Astrocyte (in vitro differentiated cells and primary cell): ENCODE measurements around the gene SERPINE2. TPM values are rescaled to one million over a fixed set of nuclear protein-coding genes. Genes with fewer than 3 reads are reported as not detected.
A peak's percentile ranks its signal among the peaks of the same experiment; 100 is the strongest.

ENCODE experiments used
- DNase-seq: peaks from one replicate; pipeline ENCODE4 v3.0.0-alpha.2; 2010; ENCODE audit warnings: low read depth
- FAIRE-seq: peaks from 2 replicates; lab custom pipeline; 2011; peaks lifted over from hg19 to GRCh38; lab: Jason Lieb, UNC
- H2AFZ ChIP-seq: 2 replicates; pipeline ENCODE4 v1.6.0; 2012; ENCODE audit warnings: low read depth, low read length, inconsistent platforms
- H3K27ac ChIP-seq: 2 replicates; pipeline ENCODE4 v1.5.1; 2011; ENCODE audit warnings: low read depth, low read length, inconsistent platforms
- H3K27me3 ChIP-seq: 2 replicates; pipeline ENCODE4 v1.6.0; 2011; ENCODE audit warnings: low read length, inconsistent platforms; ENCODE audit not compliant: insufficient read depth
- H3K36me3 ChIP-seq: 2 replicates; pipeline ENCODE4 v1.5.1; 2011; ENCODE audit warnings: low read length, inconsistent platforms; ENCODE audit not compliant: insufficient read depth
- H3K4me1 ChIP-seq: 2 replicates; pipeline ENCODE4 v1.5.1; 2011; ENCODE audit warnings: low read length, inconsistent platforms; ENCODE audit not compliant: insufficient read depth
- H3K4me2 ChIP-seq: 2 replicates; pipeline ENCODE4 v1.6.0; 2012; ENCODE audit warnings: low read length, inconsistent platforms
- H3K4me3 ChIP-seq: 2 replicates; pipeline ENCODE4 v1.5.1; 2011; ENCODE audit warnings: low read depth, mild to moderate bottlenecking, low read length, inconsistent platforms; ENCODE audit not compliant: insufficient read depth
- H3K79me2 ChIP-seq: 2 replicates; pipeline ENCODE4 v1.6.0; 2012; ENCODE audit warnings: mild to moderate bottlenecking, low read length, inconsistent platforms; ENCODE audit not compliant: insufficient read depth
- H3K9ac ChIP-seq: 2 replicates; pipeline ENCODE4 v1.6.0; 2012; ENCODE audit warnings: mild to moderate bottlenecking, low read length, inconsistent platforms
- H3K9me3 ChIP-seq: 2 replicates; pipeline ENCODE4 v1.5.1; 2012; ENCODE audit warnings: low read depth, mild to moderate bottlenecking, low read length, inconsistent platforms; ENCODE audit not compliant: insufficient read depth
- H4K20me1 ChIP-seq: 2 replicates; pipeline ENCODE4 v1.6.0; 2012; ENCODE audit warnings: low read length, inconsistent platforms; ENCODE audit not compliant: insufficient read depth
- H3K27ac Mint-ChIP-seq: one replicate; pipeline ENCODE4 v1.8.0; 2021; ENCODE audit warnings: mild to moderate bottlenecking, mixed read lengths; ENCODE audit not compliant: unreplicated experiment
- H3K27me3 Mint-ChIP-seq: one replicate; pipeline ENCODE4 v1.8.0; 2021; ENCODE audit warnings: low read depth, mixed read lengths; ENCODE audit not compliant: unreplicated experiment
- H3K36me3 Mint-ChIP-seq: one replicate; pipeline ENCODE4 v1.8.0; 2021; ENCODE audit warnings: low read depth, mixed read lengths; ENCODE audit not compliant: unreplicated experiment
- H3K4me1 Mint-ChIP-seq: one replicate; pipeline ENCODE4 v1.8.0; 2021; ENCODE audit warnings: low read depth, mixed read lengths; ENCODE audit not compliant: unreplicated experiment
- H3K4me3 Mint-ChIP-seq: one replicate; pipeline ENCODE4 v1.8.0; 2021; ENCODE audit warnings: mild to moderate bottlenecking, moderate library complexity, mixed read lengths; ENCODE audit not compliant: unreplicated experiment
- H3K9me3 Mint-ChIP-seq: one replicate; pipeline ENCODE4 v1.8.0; 2021; ENCODE audit warnings: mild to moderate bottlenecking, mixed read lengths; ENCODE audit not compliant: unreplicated experiment
- CTCF ChIP-seq: IDR thresholded peaks from 2 replicates; pipeline ENCODE4 v1.5.1; 2011; ENCODE audit warnings: low read depth, mild to moderate bottlenecking, inconsistent platforms, low read length, moderate library complexity; ENCODE audit not compliant: insufficient read depth
- EZH2 ChIP-seq: IDR thresholded peaks from 2 replicates; pipeline ENCODE4 v1.6.1; 2012; ENCODE audit warnings: mild to moderate bottlenecking, low read length, inconsistent platforms; ENCODE audit not compliant: insufficient read depth
- total RNA-seq: library from RNA; stranded (reverse); gene quantifications from 2 replicates; pipeline ENCODE4 v1.2.1, GENCODE V29; 2021

SERPINE2 gene
- total RNA-seq, 1 donor from 2014 or later = 375 TPM

DNA sequence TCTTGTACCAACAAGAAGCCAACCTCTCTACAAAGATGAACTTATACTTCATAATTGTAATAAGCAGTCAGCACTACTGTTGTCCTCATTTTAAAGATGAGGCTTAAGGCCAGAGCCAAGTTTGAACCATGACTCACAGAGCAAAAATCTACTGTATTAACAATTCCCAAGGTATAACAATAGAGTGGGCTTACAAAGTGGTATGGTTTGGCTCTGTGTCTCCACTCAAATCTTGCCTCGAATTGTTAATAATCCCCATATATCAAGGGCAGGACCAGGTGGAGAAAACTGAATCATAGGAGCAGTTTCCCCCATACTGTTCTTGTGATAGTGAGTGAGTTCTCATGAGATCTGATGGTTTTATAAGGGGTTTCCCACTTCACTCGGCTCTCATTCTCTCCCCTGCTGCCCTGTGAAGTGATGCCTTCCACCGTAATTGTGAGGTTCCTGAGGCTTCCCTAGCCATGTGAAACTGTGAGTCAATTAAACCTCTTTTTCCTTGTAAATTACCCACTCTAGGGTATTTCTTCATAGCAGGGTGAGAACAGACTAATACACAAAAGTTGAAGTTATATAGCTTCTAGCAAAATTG is 62.4 kb downstream of the SERPINE2 start:
- H4K20me1 ChIP-seq = no peaks in the 10 kb centered on the region
- no peaks in the 10 kb centered on the region for H3K9me3 Mint-ChIP-seq
- H3K4me2 ChIP-seq = peak overlapping the region; percentile 15
- no peaks in the 10 kb centered on the region for H3K27me3 Mint-ChIP-seq
- peaks cover 10% of the 10 kb centered on the region for H3K36me3 ChIP-seq
- H3K79me2 ChIP-seq = no peaks in the 10 kb centered on the region
- H3K9me3 ChIP-seq = no peaks in the 10 kb centered on the region
- H3K4me3 ChIP-seq = no peak overlapping the region
- no peak overlapping the region for H3K9ac ChIP-seq
- no peak overlapping the region for H3K4me3 Mint-ChIP-seq
- DNase-seq (peak; percentile 84), FAIRE-seq (peak; percentile 60)
- H3K4me1 Mint-ChIP-seq = peaks cover 20% of the 10 kb centered on the region
- TF ChIP-seq EZH2 = no peak
- no peak for TF ChIP-seq CTCF
- no peak overlapping the region for H3K27ac Mint-ChIP-seq
- peaks cover 10% of the 10 kb centered on the region for H3K36me3 Mint-ChIP-seq
- no peak overlapping the region for H2AFZ ChIP-seq
- H3K27me3 ChIP-seq = no peaks in the 10 kb centered on the region
- H3K4me1 ChIP-seq = peaks cover 5% of the 10 kb centered on the region
- peak overlapping the region; percentile 34 for H3K27ac ChIP-seq

GRCh38 chr2:223973606-223974005 is 65.5 kb downstream of the SERPINE2 start:
- Mint-ChIP-seq H3K4me1 (peaks cover 12% of the 10 kb centered on the region), H3K36me3 (peaks cover 3% of the 10 kb centered on the region), H3K9me3 (no peaks in the 10 kb centered on the region), H3K4me3 (no peak overlapping the region), H3K27me3 (no peaks in the 10 kb centered on the region), H3K27ac (no peak overlapping the region)
- Histone ChIP-seq H3K9me3 (no peaks in the 10 kb centered on the region), H3K4me3 (no peak overlapping the region), H3K4me2 (no peak overlapping the region), H3K27ac (no peak overlapping the region), H3K4me1 (peaks cover 5% of the 10 kb centered on the region), H3K36me3 (peaks cover 3% of the 10 kb centered on the region), H3K9ac (no peak overlapping the region), H3K79me2 (no peaks in the 10 kb centered on the region), H4K20me1 (no peaks in the 10 kb centered on the region), H2AFZ (no peak overlapping the region), H3K27me3 (no peaks in the 10 kb centered on the region)
- DNase-seq = no peak
- TF ChIP-seq CTCF = no peak
- no peak for TF ChIP-seq EZH2
- FAIRE-seq = no peak

DNA sequence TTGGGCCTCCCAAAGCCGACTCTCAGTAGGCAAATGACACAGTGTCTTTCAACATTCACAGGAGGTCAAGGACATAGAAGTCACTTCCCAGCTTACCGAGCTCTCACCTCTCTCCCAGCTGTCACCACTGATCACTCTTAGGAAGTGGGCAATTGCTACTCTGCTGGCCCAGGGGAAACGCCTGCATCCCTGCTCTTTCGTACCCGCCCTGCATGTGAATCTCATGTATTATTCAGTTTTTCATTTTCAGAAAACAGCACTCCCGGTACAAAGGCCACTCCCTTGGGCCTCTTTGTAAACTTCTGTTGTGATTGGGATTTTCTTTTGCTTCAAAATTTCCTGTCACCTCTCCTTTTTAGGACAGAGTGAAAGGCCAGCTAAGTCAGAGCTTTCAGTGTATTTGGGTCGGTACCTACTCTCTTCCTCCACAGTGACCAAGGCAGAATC is 66.4 kb downstream of the SERPINE2 start:
- H3K4me1 Mint-ChIP-seq = peaks cover 12% of the 10 kb centered on the region
- no peak overlapping the region for H3K9ac ChIP-seq
- H3K36me3 ChIP-seq = peaks cover 3% of the 10 kb centered on the region
- H3K4me3 ChIP-seq = no peak overlapping the region
- no peaks in the 10 kb centered on the region for H4K20me1 ChIP-seq
- no peak overlapping the region for H3K4me3 Mint-ChIP-seq
- H3K9me3 ChIP-seq = no peaks in the 10 kb centered on the region
- H3K4me1 ChIP-seq = peaks cover 10% of the 10 kb centered on the region
- no peaks in the 10 kb centered on the region for H3K36me3 Mint-ChIP-seq
- no peak overlapping the region for H3K27ac ChIP-seq
- no peak for TF ChIP-seq EZH2
- TF ChIP-seq CTCF = no peak
- DNase-seq = no peak
- no peak overlapping the region for H3K4me2 ChIP-seq
- no peaks in the 10 kb centered on the region for H3K9me3 Mint-ChIP-seq
- H2AFZ ChIP-seq = no peak overlapping the region
- FAIRE-seq = no peak
- H3K27me3 ChIP-seq = no peaks in the 10 kb centered on the region
- H3K79me2 ChIP-seq = no peaks in the 10 kb centered on the region
- no peak overlapping the region for H3K27ac Mint-ChIP-seq
- no peaks in the 10 kb centered on the region for H3K27me3 Mint-ChIP-seq
